Stimulated activated CD8-positive, alpha-beta memory T cell treated with anti-CD3 and anti-CD28 coated beads, Interleukin-4, amount 100 ng/mL, for 24 hours (primary cell): ENCODE data around the gene FGD4.

ENCODE experiments used
- DNase-seq: peaks from one replicate; pipeline ENCODE4 v3.0.0-alpha.2; 2020; ENCODE audit warnings: low read depth

The FGD4 gene

DNA sequence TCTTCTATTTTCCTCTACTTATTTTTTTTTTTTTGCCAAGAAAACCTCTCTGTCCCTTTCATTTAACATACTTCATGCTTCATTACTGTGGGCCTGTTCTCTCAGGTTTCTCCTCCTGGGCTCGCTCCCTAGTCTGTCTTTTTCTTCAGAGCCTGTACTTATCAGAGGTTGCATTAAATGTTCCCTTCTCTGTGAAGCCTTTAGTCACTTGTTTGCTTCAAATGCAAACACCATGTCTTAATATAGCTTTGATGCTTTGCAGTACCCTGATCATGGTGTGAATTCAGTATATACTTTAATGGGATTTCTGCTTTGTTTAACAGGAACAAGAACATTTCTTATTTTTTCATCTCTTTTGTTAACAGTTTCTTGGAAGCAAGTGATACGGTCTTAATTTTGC is 207.1 kb downstream of the FGD4 start:
- DNase-seq: no peak

DNA sequence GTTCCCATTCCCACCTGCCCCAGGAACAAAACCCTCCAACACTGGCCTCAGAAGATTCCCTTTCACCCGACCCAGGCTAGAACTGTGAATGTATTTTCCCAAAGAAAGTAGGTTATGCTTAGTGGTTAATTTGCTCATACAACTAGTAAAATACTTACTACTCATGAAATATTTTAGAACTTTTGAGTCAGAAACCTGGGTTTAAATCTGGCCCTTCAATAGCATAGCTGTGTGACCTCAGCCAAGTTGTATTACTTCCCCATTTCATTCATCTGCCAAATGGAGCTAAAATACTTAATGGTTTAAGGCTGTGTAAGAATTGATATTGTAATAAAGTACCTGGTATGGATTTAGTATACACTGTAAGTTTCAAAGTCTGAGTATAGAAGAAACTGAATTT is 210.6 kb downstream of the FGD4 start:
- DNase-seq: no peak

DNA sequence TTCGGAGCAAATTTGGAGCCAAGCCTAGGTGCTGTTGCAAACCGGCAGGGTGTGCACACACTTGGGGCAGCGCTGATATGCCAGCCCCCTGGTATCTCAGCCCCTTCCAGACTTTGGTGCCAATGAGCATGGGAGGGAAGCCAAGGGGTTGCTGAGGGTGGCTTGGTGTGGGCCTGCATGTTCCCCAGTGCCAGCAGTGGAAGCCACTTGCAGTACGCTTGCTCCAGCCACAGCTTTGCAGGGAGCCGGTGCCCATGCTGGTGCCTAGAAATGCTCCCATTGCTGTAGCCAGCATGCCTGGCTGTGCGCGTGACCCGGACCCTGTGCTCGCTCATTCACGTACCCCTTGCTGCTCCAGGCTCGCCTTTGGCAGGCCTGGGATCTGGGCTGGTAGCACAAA is 212.6 kb downstream of the FGD4 start:
- no peak for DNase-seq

DNA sequence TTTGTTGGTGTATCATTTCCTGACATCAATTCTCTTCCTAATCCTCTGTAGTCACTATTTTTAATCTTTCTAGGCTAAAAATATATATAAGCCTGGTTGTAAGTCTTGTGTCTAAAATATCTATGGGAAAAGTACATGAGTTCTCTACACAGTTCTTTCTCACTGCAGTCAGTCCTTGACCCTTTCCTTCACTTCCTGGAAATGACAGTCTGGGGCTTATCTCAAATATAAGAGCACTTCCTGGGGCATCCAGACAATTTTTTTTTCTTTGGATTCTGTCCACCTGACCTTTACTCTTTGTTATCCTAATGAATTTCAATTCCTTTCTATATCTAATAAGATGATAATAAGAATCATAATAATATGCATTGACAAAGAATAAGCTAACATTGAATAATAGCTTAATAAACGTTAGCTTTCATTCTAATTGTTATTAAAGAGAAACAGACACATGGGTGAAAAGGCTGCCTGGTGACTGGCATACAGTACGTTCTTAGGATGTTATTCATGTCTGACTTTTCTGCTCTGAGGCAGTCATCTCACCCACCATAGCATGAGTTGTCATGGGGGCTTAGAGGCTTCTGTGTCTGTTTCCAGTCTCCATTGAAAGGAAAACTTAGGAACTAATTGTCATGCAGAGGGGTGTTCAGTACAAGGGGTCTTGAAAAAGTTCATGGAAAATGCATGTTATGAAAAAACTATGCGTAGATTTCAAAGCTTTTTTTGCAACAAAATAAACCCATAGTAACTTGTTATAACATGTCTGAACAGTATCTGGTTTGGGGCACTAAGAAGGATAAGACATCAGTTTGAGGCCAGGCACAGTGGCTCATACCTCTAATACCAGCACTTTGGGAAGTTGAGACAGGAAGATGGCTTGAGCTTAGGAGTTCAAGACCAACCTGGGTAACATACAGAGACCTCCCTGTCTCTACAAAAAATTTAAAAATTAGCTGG is 213.6 kb downstream of the FGD4 start:
- DNase-seq: no peak

DNA sequence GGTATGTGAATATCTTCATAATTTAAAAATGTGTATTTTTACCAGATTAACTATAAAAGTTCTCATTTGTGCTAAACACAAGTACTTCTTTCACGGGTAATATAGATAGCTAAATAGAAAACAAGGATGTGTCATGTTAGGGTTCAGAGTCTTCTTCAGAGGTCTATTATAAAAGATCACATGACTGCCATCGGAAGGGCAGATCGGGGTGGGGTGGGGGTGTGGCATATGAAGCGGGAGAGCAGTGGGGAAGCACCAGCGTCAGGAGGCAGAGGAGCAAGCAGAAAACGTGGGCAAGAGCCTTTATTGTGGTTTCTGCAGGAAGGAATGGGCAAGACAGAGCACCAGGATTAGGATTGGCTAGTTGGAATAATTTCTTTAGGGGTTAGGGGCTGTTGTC is 216.1 kb downstream of the FGD4 start:
- DNase-seq: no peak

DNA sequence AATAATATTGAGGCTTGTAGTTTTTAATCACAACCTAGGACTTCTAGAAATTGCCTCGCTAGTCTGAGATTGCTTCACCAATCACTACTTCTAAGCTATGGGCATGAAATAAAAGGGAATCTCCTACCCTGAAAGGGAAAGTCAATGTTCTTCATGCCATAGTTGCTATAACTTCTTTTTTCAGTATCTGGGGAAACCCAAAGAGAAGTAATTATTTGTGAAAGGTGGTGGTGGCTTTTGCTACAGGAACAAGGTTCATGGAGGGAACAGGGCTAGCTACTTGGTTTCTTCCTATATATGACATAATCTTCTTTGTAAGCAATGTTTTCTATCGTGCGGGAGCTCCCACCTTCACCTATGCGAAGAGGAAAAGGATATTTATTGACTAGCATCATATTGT is 218.2 kb downstream of the FGD4 start:
- DNase-seq: no peak

DNA sequence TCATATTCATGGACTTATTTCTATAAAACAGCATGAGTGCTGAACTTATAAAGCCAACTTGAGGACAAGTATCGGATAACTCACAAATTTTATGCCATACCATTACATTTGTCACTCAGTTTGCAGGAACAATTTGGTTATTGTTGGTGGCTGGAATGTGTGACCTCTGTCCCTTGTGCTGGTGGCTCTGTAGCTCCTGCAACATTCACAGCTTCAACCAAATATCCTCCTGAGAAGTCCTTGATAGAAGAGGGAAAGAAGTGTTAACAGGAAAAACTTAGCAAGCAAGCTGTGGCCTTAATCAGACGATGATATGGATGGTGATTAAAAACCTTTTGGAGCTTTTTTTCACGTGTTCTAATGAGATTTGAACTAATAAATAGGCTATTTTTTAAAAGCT is 218.8 kb downstream of the FGD4 start:
- no peak for DNase-seq

DNA sequence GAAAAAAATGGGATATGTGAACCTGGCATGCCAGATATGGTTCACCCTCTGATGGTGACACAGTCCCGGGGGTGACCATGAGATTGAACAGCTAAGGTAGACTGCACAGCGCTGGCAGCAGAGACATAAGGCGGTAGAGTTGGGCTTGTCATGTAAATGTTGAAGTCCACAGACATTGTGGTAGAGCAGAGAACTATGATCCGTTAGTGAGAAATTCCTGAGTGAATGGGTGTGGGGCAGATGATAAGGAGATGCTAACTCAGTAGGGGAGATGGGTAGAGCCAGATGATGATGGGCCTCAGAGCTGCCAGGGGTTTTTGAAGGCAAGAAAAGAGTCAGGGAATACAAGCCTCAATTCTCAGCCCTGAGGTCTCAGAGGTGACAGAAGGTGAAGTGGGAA is 228.6 kb downstream of the FGD4 start:
- DNase-seq: no peak

DNA sequence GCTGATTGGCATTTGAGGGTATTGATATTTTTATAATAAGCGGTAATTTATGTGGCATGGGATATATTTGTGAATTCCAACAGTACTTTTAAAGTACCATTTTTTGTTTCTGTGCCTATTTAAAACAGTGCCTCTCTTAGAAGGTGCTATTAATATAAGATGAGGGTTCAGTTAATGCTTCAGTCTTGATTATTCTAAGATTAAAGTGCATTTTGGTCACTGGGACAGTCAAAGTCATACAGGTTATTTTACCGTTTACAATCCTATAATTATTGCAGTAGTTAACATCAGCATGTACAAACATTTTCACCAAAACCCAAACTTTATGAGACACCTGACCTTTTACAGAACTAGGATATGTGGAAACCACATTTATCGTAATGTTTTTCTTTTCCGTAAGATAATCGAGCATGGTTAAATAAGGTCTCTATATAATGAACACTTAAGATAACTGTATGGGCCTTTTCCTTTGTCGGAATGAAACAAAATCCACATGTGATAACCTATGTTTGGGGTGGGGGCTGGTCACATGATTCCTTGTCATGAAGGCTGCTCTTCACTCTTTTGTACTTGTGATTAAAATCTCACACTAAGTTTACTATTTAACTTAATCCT is 242.0 kb downstream of the FGD4 start:
- DNase-seq: no peak

DNA sequence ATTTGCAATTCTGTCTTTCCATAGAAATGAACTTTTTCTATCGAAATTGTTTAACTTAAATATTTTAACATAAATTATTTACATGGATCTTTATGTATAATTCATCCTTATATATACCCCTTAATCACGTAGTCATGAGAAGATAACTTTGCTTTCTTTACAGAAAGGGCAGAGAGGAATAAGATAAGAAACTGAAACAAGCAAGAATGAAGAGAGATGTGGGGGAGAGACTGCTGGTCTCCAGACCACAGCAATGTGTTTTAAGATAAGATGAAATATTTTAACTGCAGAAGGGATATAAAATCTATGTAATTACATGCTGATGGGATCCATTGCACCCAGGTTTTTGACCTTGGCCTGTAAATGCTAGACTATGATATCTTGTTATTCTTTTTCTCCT is 245.1 kb downstream of the FGD4 start:
- no peak for DNase-seq

DNA sequence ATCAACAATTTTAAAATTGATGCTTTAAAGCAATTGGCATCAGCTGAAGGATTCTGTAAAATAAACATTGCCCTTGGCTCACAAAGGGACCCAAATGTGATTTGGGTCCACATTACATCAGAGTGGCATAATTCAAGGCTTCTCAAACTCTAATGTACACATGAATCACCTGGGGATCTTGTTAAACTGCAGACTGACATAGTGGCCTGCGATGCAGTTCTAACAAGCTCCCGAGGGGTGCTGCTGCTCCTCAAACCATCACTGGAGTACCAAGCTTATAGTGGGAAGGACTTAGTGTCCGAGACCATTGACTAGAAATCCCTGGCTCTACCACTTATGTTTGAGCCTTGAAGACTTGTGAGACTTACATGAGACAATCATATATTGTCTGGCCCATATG is 247.9 kb downstream of the FGD4 start:
- no peak for DNase-seq

DNA sequence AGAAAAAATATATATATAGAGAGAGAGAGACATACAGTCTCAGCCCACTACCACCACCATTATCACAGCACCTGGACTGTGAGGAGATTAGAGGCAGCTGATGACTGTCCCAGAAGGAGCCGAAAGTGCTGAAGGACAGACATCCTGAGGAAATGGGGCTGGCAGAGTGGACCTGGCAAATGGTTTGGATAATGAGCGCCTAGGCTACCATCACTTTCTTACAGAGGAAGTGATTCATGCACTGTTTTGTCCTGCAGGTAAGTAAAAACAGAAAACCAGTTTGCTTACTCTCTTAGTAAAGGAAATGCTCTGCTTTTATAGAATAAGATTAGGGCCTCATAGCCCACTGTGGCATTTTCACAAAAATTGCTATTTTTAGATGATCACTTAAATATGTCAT is 251.2 kb downstream of the FGD4 start:
- DNase-seq: no peak

DNA sequence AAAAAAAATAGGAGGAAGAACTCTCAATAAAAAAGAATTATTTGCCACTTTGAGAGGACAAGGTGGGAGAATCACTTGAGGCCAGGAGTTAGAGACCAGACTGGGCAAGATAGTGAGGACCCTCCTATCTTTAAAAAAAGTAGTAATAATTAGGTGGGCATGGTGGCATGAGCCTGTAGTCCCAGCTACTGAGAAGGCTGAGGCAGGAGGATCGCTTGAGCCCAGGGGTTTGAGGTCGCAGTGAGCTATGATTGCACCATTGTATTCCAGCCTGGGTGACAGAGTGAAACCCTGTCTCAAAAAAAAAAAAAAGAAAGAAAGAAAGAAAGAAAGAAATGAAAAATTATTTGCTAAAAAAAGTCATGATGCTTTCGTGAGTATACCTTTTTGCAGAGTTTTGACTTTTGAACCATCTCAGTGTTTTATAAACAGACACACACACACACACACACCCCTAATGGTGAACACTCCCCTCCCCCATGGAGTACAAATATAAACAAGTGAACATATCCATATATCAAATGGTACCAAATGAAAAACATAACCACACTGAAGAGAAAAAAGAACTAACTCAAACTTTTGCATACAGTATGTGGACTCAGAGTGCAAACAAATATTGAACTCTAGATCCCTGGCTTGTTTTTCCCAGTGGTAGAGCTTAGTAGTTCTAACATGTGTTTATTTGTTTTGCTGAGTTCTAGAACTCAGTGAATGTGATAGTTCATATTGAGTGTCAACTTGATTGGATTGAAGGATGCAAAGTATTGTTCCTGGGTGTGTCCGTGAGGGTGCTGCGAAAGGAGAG is 252.0 kb downstream of the FGD4 start:
- DNase-seq: no peak

DNA sequence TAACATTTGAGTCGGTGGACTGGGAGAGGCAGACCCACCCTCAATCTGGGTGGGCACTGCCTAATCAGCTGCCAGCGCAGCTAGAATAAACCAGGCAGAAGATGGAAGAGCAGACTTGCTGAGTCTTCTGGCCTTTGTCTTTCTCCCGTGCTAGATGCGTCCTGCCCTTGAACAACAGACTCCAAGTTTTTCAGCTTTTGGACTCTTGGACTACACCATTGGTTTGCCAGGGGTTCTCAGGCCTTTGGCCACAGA is 252.5 kb downstream of the FGD4 start:
- DNase-seq: no peak

DNA sequence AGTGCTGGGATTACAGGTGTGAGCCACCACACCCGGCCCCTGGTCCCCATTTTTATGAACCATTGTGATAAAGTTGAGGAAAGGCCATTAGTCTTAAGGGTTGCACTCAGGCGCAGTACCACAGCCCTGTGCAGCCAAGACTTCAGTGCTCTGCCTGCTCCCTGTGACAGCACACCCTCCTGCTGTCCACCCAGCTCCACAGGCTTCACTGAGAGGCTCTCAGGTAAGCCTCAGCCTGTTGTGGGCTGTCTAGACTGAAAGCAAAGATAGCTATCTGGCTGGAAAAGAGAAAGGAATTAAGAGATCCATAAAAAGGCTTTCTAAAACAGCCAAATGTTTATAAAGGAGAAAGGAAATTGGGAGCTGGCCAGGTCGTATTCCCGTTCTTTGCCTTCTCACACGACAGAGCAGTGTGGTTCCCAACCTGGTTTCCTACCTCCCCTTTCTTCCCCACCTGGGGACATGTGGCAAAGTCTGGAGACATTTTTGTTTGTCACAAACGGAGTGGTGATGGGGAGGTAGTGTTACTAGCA is 260.6 kb downstream of the FGD4 start:
- no peak for DNase-seq

DNA sequence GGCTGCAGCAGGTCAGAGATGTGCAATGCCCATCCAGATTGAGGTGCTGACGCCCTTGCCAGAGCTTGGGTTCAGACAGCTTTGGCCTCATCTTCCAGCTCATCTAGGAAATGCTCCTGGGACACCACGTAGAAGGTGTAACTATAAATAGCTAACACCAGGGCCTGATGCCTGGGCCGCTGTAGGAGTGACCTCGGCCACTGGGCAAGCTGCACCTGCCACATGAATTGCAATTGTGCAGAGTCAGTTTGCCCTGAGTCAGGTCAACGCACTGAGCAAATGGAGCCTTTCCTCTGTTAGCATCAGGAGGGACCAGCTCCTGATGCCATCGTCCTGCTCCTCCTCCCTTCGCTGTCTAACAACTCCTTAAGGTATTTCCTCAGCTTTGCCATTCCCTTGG is 262.3 kb downstream of the FGD4 start:
- DNase-seq: no peak

DNA sequence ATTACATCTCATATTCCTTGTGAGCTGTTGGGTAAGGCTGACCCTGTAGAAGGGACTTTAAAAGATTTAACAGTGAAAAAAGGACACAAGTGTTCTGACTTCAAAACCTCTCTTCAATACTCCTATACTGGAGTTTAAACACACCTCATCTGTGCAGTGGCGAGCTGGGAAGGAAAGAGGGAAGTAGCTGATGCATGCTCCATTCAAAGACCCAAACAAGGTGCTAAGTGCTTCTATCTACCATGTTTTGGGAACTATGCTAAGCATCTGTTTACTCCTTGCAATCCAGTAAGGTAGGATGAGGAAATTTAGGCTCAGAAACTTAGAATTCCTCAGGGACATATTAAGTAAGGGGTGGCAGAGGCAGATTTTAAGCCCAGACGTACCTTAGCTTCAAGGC is 263.3 kb downstream of the FGD4 start:
- DNase-seq: no peak

DNA sequence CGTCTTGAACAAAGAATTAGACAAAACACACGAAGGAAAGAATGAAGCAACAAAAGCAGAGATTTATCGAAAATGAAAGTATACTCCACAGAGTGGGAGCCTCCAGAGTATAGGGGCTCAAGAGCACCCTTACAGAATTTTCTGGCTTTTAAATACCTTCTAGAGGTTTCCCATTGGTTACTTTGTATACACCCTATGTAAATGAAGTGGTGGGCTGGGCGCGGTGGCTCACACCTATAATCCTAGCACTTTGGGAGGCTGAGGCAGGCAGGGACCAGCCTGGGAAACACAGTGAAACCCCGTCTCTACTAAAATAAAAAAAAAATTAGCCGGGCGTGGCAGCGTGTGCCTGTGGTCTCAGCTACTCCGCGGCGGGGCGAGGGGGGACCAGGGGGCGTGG is 266.7 kb downstream of the FGD4 start:
- no peak for DNase-seq

DNA sequence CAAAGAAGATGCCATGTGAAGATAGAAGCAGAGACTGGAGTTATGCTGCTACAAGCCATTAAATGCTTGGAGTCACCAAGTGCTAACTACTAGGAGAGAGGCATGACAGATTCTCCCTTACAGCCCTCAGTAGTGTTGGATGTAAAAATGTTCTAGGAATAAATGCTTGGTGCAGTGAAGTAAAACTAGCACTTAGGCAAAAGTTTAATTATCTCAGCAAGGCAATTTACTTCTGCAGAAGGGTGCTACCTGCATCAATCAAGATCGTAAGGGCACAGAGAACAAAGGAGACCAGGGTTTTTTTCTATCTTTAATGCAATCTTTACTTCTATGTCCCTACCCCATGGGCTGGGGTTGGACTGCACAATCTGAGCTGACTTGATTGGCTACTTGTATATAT is 270.2 kb downstream of the FGD4 start:
- no peak for DNase-seq

DNA sequence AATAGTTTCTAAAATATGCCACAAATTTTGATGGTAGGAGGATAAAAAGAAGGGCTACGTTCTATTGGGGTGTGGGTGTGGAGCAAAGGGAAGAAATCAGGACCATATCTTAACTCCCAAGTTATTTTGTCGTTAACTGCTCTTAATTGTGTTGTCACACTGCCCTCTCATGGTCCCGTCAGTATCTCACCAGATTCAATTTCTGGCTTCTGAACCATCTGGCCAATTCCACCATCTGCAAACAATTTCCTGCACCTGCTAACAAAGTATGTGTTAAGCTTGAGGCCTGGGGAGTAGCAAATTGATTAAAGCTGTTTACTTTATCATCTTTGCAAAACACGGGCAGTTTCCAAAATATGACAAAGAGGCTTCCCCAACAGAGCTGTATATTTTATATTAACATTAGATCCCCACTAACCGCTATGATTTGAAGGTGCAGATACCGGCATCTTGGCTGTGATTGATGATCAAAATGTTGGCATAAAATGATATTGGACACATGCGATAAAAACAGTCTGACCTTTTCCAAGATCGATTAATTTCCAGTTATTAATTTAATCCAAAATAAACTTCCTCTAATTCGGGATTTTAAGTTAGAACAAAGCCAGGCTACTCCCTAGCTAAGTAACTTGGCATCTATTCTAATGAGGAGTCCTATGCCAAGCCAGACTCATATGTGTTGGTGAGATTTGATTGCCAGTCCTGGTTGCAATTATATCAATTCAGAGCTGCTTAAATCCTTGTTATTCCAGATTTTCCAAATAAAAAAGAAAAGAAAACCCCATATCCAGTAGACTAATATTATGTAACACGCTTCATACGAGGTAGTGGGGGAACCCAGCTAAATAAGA is 272.8 kb downstream of the FGD4 start:
- no peak for DNase-seq

DNA sequence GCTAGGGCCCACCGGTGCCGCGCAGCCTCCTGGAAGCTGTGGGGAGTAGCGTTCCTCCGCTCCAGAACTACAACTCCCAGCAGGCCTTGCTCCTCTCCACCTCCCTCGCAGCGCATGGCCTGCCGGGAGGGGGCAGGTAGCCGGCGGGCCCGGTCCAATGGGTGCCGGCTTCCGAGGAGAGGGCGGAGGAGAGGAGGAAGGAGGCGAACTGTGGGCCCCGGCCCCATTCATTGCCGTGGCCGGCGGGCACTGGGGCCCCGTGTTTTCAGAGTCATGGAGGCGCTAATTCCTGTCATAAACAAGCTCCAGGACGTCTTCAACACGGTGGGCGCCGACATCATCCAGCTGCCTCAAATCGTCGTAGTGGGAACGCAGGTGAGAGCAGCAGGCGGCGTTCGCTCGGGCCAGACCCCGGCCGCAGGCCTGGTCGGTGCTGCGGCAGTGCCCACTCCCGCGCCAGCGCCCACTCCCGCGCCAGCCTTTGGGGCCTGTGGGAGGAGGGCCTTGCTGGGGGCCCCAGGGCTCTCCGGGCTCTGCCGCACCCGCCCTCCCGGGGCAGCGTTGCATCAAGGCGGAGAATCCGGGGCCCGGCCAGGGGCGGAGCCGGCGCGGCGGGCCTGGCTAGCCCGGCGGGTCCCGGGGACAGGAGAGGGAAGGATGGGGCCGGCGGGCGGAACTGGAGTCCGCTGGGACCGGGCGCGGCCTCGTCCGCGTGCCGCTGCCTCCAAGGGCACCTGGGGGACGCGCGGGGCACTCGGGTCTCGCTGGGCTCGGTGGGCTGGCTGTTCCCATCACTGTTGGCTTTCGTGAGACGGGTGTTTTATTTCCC is 279.9 kb downstream of the FGD4 start, which contains the start of gene DNM1L:
TSS of gene DNM1L (plus strand) at position 211 of the 829 bp plus-strand sequence. CDS start at position 274, 63 bp downstream.
- DNase-seq: peak; percentile 89
